ENCODE measurements around the gene FABP6.

Gene FABP6

DNA sequence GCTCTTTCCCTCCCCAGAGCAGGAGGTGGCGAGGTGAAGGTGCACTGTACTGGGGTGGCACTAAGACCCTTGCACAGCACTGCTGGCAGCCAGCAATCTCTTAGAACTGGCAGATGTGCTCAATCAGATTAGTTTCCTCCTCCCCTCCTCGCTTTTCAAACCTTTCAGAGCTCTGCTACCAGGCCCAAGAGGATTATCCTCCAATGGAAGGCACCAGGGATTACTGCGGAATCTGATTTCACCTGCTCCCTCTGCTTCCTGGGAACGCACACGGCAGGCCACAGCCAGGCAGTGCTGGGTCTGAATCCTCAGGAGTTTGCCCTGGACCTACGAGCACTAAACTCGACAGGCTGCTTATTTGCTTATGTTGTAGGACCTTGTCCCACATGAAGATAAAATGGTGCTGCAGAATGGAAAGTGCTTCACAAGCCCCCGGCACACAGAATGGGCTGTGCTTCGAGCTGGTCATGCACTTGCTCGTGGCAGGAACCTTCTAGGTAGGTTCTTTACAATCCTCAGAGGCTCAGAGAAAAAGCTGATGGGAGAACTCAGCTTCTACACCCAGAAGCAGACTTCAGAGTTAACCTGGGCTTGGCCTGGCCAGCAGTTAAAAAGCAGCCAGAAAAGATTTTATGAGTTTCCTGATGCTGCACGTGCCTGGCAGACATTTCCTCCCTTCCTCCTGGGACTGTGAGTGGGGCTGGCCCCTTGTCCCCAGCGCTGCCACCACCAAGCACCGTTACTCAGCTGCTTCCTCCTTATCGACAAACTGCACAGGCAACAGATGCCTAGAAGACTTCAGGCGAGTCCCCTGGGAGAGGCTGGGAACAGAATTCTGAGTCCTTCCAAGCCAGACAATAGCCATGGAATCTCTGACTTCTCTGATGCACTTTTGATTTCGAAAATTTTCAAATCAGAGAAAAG is 33.1 kb downstream of the FABP6 start:
- no peak for DNase-seq (ENCODE audit: low read depth, low spot score)

DNA sequence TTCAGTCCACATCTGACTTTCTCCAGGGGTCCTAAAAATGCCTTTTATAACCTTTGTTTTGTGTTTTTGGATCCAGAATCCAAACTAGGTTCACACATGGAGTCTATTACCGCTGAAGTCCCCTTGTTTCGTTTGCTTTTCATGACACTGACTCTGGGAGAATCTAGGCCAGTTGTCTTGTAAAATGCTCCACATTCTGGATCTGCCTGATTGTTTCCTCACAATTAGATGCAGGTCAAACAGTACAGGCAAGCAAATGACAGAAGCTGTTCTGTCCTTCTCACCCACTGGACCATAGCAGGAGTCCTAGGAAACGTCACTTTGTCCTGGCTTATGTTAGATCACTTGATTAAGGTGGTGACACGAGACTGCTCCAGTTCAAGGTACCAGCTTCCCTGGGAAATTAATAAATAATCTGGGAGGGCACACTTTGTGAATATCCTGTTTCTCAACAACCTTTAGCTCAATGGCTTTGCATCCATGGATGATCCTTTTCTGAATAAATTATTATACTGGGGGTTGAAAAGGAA is 34.1 kb downstream of the FABP6 start:
- DNase-seq (ENCODE audit: low read depth, low spot score) = no peak

DNA sequence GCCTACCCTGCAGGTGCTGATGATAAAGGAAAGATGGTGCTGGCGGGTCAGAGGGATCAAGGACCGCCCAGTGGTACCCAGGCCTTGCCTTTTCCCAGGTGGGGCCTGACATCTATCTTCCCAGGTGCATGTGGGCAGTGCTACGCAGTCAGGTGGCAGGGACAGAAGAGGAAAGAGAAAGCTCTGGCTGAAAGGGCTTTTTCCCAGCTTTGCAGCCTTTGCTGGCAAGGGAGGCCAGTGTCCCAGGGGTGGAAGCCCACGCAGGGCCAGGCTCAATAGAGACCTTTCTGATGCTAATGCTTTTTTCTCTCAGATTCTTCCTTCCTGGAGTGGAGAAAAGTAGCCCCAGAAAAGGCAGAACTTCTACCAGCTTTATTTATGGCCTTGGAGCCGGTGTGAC is 36.7 kb downstream of the FABP6 start:
- no peak for DNase-seq (ENCODE audit: low read depth, low spot score)

DNA sequence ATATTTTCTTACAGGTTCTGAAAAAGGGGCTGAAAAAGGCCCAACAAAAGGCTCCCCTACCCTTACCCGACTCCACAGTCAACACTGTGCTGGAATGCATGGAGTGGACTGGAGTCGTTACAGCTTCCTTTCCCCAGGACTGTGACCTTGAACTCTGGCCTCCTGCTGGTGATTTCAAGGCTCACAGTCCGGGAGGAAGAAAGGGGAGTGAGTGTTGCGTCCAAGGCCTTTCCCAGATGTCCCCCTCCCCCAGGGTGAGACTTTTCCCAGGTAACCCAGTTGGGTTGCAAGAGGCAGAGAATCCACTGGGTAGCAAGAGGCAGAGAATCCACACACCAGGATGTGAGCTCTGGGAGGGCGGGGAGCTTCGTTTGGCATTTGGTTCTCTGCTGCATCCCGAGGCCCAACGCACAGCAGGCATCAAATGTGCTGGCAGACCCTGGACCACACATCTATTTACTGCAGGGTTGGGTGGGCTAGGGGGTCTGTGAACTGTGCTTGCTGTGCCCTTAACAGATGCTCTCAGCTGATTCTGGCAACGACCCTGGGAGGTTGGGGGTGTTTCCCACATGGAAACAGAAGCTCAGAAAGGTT is 37.5 kb downstream of the FABP6 start:
- DNase-seq (ENCODE audit: low read depth, low spot score) = no peak

DNA sequence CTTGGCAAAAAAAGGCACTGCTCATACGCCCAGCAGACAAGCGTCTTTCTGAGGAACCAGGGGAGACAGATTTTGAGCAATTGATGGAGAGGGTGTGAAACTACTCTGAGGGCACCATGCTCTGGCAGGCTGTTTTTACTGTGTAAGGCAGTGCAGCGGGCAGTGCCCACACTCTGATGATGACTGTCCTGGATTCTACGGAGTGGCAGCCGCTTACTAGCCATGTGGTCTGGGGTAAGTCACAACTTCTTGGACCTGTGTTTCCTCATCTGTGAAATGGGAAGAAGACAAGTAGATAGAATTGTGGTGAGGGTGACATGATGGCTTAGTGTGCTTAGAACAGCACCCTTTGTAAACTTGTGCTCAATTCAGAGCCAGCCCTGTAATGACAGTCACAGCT is 38.8 kb downstream of the FABP6 start:
- DNase-seq (ENCODE audit: low read depth, low spot score) = no peak

DNA sequence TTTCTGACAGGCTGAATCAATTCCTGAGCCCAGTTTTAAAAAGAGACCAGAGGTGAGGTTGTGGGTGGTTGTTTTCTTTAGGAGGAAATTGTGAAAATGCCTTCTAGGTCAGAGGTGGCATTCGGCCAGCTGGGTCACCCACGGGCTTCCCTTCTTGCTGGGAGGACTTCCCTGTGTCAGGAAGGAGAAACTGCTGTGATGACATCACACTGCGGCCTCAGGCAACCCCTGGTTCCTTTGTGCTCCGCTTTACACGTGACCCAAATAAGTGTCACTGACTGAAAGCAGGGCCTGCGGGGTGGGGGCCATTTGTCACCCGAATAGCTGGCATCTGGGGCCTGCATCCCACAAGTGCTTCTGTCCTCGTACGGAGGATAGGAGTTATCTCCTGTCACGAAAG is 39.7 kb downstream of the FABP6 start:
- DNase-seq (ENCODE audit: low read depth, low spot score) = peak; percentile 70

DNA sequence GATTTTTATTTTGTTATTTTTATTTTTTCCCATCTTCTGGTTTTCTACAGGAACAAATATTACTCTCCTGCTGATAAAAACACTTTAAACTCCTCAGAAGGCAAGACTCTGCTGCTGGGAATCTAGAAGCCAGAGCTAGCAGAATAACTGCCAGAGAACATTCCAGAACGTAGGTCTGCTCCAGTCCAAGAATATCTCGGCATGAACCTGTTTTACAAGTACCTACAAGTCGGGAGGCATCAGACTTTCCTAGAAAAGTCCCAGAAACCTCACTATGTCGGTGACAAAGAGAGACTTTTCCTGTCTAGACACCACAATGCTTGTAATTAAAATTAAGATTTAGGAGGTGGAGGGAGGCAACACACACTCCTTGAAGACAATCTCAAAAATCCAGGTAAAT is 41.4 kb downstream of the FABP6 start:
- DNase-seq (ENCODE audit: low read depth, low spot score) = no peak

DNA sequence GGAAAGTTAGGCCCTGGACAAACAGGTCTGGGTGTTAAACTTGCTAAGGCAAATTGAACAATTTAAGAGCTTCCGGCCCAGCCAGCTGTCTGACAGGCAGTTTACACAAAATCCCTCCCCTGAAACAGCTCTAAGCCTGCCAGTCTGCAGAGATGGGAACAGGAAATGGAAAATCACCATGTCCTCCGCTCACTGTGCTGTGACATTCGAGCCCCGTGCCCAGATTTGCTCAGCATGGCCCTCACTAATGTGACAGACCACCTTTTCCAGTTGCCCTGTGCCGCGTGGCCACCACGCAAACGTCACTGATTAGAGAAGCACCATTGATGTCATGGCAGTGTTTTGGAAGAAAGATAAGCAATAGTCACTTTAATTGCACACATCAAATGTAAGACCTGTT is 42.1 kb downstream of the FABP6 start:
- no peak for DNase-seq (ENCODE audit: low read depth, low spot score)

DNA sequence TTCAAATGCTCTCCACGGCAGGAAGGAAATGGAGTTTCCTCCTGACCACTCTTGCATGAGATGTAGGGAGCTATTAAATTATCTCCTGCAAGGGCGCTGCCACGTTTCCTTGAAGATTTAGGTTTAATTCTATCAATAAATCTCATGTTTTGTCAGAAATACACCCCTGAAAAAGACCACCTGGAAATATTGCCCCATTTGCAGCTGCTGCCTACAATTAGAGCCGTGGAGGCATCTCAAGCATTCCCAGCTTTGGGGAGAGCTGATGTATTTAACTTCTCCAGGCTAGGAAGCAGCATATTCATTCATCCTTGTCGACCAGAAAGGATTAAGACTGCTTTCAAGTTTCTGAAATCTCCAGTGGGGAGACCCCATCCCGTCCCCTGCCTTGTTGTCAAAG is 42.5 kb downstream of the FABP6 start:
- no peak for DNase-seq (ENCODE audit: low read depth, low spot score)

DNA sequence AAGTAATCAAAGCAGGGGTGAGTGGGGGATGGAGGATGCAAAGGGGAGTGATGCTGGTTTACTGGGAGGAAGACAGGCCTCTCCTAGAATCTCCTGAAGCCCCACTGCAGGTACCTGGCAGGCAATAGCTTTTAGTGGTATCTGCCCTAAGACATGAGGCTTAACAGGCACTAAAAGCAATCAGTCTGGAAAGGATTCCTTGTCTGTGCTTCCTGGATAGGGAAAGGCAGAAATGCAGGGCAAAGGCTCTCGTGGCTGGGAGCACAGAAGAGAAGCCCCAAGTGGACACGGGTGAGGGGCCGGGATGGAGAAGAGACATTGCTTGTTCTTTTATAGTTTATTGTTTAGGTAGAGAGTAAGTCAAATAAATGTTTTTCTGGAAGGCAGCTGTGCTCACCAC is 43.0 kb downstream of the FABP6 start:
- no peak for DNase-seq (ENCODE audit: low read depth, low spot score)

DNA sequence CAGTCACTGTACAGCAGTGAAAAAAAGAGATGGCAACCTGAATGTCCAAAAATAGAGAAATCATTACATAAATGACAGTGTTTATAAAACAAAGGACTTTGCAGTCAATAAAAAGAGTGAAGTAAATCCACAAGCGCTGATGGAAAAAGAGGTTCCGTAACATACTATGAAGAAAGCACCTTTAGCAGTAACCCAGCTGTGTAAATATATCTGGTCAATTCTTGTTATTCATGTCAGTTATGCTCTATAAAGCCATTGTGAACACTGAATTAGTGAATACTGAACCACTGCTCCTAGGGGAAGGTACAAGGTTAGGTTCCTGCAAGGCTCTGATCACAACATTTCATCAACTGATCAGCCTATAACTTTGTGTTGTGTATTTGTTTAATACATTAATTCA is 43.6 kb downstream of the FABP6 start:
- DNase-seq (ENCODE audit: low read depth, low spot score) = no peak

DNA sequence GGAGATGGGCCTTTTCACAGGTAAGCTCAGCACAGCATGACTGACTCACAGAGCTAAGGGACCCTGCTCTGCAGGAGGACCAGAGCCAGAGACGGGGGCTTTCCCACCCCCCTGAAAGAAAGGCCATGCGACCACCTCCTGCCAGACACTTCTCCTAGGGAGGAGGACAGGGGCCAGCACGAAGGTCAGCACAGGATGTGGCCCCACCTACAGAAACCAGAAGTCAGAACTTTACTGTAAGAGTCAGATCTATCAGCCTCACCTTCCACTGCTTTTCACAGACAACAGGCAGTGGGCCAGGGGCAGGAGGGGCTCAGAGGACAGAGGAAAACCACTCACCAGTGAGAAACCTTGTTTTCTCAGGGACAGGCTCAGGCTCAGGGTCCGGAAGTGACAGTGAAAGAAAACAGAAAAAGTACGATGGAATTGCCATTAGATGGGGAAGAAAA is 45.2 kb downstream of the FABP6 start:
- DNase-seq (ENCODE audit: low read depth, low spot score) = no peak

DNA sequence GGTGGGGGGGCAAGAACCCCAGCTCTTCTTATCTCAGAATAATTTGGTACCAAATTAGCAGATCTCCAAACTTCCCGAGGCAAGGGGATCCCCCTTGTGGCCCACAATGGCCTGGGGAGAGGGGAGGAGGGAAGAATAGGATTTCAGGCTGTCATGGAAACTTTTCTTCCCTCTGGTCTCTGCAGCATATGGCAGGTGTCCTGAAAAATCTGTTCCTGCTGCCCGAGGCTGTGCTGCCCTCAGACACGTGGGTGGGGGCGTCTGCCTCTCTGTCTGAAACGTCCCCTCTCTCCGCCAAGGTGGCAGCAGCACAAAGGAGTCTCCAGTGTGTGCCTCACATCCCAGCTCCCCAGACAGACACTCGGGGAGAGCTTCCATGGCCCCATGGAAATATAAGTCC is 49.0 kb downstream of the FABP6 start:
- DNase-seq (ENCODE audit: low read depth, low spot score) = no peak

DNA sequence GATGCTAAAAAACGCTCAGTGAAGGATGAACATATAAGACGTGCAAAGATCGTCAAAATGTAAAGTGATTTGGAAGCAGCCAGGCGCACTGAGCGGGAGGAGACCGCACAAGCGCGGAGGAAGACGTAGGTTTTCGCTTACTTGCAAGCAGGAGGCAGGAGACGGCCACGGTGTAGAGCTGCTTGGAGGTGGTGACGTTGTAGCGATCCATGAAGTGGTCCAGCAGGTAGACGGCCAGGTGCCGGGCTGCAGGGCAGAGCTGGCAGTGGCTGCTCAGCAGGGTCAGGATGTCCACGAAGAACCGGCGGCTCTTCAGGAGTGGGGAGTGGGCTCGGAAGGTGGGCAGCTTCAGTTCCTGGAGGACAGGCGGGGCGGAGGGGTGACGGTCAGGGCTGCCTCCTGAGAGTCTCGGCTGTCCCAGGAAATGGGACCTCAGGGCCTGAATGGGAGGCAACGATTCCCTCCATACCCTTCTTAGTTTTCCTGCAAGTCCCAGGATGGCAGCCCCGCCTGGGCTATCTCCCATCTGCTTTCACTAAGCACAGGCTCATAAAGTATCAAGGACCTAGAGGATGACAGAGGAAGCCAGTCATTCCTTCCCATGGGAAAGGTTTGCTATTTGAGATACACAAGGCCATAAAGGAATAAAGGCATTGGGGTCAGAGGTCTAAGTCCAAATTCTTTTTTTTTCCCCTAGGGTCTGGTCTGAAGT is 51.2 kb downstream of the FABP6 start:
- no peak for DNase-seq (ENCODE audit: low read depth, low spot score)

DNA sequence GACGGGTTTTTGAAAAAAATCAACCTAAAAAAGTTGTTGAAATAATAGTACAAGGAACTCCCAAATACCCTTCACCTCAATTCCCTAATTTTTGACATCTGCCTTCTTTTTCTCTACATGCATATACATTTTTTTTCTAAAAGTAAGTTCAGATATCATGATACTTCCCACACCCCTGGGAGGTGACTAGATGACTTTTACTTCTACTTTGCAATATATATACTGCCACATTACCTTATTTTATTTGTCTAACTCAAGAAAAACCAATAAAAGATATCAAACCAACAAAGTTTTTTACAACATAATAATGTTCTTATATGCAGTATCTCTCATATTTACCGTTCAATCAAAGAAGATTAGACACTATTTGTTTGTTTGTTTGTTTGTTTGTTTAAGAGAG is 52.0 kb downstream of the FABP6 start:
- no peak for DNase-seq (ENCODE audit: low read depth, low spot score)

DNA sequence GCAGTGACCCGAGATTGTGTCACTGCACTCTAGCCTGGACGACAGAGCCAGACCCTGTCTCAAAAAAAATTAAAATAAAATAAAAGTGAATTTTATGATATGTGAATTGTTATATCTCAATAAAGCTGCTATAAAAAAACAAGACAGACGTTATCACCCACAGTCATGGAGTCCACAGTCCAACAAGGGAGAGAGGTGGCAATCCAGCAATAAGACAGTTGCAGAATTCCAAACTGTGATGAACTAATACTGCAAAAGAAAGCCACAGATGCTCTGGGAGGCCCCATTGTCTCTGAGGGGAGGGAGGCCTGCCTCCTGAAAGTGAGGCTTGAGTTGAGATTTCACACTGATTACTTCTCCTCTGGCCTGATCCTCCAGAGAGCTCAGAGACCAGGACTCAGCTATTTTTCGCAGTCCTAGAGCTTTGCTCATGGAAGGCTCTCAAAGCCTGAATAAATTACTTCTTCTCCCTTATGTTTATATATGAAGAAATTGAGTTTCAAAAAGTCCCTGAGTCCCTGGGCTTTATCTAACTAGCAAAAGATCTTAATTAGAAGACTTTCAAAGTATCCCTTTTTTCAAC is 55.1 kb downstream of the FABP6 start:
- no peak for DNase-seq (ENCODE audit: low read depth, low spot score)

DNA sequence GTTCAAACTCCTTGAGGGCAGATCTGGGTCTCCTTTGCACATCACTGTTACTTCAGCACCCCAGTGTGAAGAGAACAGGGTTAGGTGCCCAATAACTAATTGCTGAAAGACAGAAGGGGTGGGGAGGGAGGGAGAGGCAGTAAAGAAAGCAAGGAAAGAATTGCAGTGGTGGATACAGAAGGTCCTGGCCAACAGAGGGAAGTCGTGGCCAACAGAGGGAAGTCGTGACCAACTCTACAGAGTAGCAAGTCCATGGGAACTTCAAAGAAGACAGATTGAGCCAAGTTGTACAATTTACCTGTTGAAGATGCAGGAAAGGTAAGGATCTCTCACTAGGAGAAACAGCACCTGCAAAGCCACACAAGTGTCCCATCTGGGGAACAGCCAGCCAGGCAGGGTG is 56.0 kb downstream of the FABP6 start:
- DNase-seq (ENCODE audit: low read depth, low spot score) = no peak

DNA sequence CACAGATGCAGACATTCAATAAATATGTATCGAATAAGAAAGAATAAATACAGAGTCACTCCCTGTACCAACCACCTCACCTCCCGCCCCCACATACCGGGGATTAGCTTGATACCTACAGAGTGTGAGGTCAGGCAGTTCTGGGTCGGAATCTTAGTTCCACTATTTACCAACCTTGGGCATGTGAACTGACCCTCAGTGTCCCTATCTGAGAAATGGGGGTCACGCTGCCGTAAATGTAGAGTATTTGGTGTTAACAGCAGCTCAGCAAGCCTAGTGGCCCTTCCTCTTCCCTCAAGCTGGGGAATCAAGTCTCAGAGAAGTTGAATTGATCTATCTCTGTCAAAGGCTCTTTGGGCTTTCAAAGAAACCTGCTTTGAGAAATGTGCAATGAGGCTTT is 57.6 kb downstream of the FABP6 start:
- DNase-seq (ENCODE audit: low read depth, low spot score) = no peak

DNA sequence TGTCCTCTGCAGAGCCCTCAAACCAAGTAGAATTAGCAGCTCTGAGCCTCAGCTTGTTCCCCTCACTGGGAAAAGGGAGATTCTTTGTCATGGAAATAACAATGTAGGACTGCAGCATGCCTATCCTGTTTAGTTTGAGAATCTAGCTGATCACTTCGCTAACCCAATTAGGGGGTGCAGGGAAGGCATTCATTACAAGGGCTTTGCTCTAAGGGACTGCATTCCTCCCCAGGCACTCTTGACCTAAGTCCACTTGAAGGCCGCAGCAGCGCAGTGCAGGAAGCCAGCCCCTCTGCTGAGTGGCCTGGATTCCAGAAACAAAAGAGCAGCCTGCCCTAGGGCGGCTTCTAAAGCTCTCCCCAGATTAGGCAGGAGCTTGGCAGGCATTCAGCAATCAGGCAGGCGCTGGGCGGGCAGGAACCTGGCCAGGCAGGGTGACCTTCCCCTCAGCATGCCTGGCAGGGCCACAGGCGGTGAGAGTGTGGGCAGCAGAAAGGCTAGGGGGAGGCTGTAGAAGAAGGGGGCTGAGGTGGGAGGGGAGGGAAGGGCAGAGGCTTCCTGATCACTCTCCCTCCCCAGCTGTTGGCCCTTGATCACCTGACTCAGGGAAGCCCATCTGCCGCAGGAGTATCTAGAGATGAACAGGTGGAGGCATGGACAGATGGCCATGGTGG is 58.2 kb downstream of the FABP6 start:
- peak; percentile 86 for DNase-seq (ENCODE audit: low read depth, low spot score)
